Measurements from ENCODE around the gene OLIG1.

DNA sequence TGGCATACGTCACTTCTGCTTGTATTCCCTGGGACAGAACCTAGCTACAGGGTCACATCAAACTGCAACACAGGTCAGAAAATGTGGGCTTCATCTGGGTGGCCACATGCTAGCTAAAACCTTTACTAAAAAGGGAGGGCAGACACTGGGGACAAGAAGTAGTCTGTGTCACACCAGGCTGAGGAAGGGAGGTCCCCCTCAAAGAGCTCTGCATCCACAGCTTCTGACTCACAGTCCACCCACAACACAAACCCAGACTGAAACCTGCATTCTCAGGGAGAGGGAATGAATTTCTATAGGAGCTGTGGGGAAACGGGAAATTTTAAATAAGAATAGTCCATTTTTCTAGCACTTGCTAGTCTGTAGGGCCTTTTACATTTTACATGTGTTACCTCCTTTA is 28.0 kb upstream of the OLIG1 start:
- TF ChIP-seq, protein P1, sequence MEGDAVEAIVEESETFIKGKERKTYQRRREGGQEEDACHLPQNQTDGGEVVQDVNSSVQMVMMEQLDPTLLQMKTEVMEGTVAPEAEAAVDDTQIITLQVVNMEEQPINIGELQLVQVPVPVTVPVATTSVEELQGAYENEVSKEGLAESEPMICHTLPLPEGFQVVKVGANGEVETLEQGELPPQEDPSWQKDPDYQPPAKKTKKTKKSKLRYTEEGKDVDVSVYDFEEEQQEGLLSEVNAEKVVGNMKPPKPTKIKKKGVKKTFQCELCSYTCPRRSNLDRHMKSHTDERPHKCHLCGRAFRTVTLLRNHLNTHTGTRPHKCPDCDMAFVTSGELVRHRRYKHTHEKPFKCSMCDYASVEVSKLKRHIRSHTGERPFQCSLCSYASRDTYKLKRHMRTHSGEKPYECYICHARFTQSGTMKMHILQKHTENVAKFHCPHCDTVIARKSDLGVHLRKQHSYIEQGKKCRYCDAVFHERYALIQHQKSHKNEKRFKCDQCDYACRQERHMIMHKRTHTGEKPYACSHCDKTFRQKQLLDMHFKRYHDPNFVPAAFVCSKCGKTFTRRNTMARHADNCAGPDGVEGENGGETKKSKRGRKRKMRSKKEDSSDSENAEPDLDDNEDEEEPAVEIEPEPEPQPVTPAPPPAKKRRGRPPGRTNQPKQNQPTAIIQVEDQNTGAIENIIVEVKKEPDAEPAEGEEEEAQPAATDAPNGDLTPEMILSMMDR (IDR thresholded peaks at IDR 0.05): no peak
- TF ChIP-seq ZFX (IDR thresholded peaks at IDR 0.05; ENCODE audit: borderline replicate concordance): no peak

Measured in 22Rv1 (cell line).